ENCODE results near the gene LFNG. TPM values are rescaled to one million over a fixed set of nuclear protein-coding genes. Genes with fewer than 3 reads are reported as not detected.
"Not testable (repeated sequence)": the region's sequence is repeated elsewhere in the genome, so short reads cannot be mapped to it uniquely, and the experiment has no call there.

Gene LFNG
- total RNA-seq, 1 experiment from 2014 or later = 11.9 TPM

DNA sequence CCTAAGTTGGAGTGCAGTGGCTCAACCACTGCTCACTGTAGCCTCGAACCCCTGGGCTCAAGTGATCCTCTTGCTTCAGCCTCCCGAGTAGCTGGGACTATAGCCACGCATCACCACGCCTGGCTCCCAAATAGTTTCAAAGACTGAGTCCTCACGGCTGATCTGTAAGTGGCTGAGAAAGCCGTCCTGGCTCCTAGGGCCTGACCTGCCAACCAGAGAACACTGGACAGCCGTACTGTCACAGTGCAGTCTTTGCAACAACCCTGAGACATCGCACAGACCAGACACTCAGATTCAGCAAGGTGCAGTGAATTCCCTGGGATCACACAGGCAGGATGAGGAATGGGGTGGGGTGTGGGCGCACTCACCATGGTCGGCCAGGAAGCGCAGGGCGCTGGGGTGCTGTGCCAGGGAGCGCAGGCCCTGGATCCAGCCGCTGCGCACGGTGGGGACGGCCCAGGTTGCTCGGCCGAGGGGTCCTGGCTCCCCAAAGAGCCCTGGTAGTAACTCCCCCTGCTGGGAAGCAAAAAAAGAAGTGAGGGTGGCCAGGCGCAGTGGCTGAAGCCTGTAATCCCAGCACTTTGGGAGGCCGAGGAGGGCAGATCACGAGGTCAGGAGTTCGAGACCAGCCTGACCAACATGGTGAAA is 25.1 kb downstream of the LFNG start:
- DNase-seq (ENCODE audit: low read depth) = no peak

DNA sequence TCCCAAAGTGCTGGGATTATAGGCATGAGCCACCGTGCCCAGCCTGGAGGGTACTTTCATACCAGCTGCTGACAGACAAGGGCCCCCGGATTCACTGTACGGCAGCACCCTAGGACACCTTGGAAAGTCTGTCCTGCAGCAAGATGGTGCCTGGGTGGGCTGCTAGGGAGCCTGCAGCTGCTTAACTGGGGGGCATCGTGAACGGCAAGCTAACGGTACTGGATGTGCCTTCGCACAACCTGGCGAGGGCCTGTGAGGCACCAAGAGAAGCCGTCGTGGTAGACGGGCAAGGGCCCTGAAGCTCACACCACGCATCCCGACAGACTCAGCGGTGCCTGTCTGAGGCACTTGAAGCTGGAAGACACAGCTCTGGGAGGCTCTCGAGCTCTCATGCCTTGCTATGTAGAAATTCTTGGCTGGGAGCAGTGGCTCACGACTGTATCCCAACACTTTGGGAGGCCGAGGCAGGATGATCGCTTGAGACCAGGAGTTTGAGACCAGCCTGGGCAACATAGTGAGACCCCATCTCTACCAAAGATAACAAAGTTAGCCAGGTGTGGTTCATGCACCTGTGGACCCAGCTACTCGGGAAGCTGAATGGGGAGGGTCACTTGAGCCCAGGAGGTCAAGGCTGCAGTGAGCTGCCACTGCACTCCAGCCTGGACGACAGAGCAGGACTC is 26.3 kb downstream of the LFNG start:
- DNase-seq (ENCODE audit: low read depth) = no peak

DNA sequence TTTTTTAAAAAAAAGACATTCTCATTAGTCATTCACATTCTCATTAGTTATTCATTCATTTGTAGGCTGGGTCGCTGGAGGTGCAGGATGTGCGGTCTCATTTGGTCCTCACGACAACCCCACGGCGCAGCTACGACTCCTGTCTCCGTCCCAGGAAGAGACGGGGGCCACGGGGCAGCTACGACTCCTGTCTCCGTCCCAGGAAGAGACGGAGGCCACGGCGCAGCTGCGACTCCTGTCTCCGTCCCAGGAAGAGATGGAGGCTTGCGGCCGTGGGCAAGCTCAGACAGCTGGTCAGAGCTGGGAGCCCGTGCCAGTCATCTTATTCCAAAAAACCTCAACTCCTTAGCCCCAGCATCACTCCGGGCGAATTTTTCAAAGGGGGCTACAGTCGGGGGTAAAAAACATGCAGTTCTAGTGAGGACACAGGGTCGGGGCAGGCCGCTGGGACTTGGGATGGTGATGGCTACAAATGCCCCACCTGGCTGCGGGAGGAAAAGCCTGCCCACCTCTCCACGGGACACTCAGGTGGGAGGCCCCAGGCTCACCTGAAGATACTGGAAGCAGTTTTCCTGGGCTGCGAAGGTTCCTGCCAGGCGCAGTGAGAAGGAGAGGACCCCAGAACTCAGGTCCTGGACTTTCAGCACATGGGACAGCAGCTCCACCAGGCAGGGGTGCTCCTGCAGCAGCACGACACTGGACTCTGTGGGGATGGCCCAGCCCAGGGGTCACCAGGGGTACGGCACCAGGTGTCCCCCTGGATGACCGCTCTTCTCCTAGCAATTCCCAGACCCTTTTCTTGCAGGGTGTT is 27.4 kb downstream of the LFNG start:
- DNase-seq (ENCODE audit: low read depth) = no peak

DNA sequence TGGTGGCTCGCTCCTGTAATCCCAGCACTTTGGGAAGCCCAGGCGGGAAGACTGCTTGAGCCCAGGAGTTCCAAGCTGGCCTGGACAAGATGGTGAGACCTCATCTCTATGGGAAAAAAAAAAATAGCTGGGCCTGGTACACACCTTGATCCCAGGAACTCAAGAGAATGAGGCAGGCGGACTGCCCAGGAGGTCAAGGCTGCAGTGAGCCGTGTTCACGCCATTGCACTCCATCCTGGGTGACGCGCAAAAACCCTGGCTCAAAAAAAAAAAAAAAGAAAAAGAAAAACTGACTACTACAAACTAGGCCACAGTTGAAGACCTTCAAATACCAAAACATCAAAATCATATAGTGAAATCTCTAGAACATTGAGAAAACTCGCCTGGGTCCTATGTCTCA is 31.8 kb downstream of the LFNG start:
- DNase-seq (ENCODE audit: low read depth) = no peak

DNA sequence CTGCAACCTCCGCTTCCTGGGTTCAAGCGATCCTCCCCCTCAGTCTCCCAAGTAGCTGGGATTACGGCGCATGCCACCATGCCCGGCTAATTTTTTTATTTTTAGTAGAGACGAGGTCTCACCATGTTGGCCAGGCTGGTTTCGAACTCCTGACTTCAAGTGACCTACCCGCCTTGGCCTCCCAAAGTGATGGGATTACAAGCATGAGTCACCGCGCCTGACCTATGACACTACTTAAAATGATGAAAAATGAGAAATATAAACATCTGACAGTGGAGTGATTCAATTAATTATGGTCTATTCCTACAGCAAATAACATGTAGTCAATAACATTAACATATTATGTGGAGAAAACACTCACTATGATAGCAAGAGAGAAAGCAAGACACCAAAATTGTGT is 33.5 kb downstream of the LFNG start:
- no peak for DNase-seq (ENCODE audit: low read depth)

DNA sequence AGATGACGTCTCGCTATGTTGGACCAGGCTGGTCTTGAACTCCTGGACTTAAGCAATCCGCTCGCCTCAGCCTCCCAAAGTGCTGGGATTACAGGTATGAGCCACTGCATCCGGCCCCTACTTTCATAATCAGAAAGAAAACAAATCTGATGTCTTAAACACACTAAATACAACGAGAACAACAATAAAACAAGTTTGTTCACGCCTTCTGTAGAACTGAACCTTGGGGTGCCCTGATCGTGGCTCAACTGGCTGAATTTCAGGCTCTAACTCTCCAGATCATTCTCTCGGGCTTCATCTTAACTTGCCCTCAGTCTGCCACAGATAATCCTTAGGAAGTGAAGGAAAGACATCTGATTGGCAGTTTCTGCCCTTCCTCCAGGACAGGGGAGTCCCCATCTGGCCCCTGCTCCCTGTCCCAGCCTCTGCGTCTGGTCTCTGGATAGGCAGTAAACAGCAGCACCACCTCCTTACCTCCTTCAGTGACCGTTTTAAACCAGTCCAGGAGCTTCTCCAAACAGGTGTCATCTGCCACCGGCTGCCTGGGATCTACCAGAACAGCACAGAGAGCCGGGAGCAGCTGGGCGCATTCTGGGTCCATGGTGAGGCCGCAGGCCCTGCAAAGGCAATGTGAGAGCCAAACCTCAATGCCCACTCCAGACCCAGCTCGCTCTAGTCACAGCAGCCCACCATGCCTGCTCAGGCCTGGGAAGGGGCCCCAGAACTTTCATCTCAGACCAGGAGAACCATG is 34.4 kb downstream of the LFNG start:
- DNase-seq (ENCODE audit: low read depth) = no peak

DNA sequence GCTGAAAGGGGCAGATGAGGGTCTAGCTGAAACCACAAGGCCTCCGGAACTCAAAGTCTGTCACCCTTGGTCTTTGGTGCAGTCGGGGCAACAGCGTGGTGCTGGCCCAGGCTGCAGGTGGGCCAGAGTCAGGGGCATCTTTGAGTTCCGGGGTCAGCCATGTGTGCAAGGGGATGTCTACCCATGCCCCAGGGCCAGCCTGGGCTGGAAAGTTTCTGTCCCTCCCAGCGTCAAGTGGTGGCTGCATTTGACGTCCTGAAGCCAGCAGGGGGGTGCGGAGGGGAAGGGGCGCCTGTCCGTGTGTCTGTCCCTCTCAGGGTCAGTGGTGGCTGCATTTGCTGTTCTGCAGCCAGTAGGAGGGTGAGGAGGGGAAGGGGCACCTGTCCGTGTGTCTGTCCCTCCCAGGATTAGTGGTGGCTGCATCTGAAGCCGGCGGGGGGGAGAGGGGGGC is 35.1 kb downstream of the LFNG start:
- DNase-seq (ENCODE audit: low read depth) = no peak

DNA sequence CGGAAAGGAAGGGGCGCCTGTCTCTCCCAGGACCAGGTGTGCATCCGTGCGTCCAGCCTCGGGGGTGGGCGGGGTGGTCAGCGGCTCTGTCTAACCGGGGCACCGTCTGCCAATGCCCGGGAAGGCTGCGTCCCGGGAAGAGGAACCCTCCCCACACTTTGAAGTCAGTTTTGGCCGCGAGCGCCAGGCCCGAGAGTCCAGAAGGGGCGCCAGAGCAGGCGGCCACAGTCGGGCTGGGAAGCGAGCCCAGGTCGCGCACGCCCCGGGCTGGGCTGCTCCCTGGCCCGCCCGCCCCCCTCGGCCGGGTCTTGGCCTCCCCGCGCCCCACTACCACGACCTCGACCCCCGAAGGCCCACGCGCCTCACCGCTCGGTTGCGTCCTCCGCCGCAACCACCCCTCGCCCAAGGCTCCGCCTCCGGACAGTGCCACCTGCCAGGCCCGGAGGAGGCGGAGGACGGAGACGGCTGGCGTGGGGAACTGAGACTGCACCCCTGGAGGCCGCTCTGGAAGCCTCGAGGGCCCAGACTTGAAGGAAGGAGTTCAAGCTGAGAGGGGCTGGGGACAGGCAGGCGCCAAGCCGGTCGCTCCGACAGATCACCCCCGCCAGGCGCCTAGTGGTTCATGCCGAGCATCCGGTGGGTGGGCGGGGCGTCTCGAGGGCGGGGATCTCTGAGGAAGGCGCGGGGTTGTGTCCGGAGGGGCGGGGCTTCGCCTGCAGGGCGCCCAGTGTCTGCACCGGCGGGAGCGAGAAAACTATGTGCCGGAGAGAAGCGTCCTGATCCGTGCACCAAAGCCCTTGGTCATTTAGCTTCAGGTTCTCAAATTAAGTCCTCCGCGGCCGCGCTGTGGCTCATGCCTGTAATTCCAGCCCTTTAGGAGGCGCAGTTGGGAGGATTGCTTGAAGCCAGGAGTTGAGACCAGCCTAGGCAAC is 35.8 kb downstream of the LFNG start, which contains the start of gene BRAT1:
Gene BRAT1, minus strand, starts transcription at position 404 of the 932 bp plus-strand sequence. CDS start 1,093 bp downstream, outside the sequence.
- peak; percentile 95 for DNase-seq (ENCODE audit: low read depth)

DNA sequence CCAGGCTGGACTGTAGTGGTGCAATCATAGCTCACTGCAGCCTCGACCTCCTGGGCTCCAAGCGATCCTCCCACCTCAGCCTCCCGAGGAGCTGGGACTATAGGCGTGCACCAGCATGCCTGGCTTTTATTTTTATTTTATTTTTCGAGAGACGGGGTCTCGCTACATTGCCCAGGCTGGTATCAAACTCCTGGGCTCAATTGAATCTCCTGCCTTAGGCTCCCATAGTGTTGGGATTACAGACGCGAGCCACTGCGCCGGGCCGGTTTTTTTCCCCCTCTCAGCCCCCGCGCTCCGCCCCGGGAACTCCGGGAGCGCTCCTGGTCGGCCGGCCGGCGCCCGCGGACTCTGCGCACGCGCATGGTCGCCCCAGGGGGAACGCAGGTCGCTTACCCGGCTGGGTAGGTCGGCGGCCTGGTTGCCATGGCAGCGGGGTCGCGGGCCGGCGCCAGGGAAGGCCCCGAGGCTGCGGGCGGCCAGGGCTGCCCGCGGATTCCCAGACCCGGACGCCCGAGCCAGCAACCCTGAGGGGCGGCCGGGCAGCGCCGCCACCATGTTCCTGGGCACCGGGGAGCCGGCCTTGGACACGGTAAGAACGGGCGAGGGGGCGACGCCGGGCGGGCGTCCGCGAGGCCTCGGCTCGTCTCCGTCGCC is 39.2 kb downstream of the LFNG start, which contains the start of gene IQCE:
Gene IQCE, plus strand, starts transcription at position 351 of the 654 bp plus-strand sequence. Its CDS starts 203 bp downstream, at position 554.
- DNase-seq (ENCODE audit: low read depth) = peak; percentile 86

DNA sequence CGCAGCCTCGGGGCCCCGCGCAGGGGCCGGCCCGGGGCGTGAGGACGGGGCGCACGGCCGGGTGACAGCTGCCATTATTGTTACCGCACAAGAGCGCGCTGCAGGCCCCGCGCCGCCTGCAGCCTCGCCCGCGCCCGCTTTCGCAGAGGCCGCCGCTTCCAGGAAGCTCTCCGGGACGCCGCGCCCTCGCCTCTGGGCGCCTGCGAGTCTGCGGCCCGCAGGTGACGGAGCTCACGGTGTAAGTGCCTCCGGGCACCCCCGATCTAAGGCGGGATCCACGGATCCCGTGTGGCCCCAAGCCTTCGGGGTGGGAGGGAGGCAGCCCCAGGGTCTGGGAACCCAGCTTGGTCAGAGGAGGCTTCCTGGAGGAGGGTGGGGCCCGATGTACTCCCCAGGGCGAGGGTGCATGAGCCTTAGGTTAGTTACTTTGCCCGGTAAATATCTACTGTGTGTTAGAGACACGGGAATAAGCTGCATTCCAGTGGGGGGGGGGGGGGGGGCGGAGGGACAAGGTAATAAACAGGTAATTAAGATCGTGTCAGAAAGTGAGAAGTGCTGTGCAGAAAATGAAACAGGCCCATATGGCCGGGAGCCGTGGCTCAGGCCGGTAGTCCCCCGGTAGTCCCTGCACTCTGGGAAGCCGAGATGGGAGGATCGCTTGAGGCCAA is 39.8 kb downstream of the LFNG start:
- DNase-seq (ENCODE audit: low read depth) = no peak

DNA sequence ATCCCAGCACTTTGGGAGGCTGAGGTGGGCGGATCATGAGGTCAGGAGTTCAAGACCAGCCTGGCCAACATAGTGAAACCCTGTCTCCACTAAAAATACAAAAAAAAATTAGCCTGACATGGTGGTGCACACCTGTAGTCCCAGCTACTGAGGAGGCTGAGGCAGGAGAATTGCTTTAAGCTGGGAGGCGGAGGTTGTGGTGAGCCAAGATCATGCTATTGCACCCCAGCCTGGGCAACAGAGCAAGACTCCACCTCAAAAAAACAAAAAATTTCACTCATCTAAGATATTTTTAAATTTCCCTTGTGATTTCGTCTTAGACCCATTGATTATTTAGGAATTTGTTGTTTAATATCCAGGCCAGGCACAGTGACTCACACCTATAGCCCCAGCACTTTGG is 44.4 kb downstream of the LFNG start:
- not testable (repeated sequence) for DNase-seq (ENCODE audit: low read depth)

DNA sequence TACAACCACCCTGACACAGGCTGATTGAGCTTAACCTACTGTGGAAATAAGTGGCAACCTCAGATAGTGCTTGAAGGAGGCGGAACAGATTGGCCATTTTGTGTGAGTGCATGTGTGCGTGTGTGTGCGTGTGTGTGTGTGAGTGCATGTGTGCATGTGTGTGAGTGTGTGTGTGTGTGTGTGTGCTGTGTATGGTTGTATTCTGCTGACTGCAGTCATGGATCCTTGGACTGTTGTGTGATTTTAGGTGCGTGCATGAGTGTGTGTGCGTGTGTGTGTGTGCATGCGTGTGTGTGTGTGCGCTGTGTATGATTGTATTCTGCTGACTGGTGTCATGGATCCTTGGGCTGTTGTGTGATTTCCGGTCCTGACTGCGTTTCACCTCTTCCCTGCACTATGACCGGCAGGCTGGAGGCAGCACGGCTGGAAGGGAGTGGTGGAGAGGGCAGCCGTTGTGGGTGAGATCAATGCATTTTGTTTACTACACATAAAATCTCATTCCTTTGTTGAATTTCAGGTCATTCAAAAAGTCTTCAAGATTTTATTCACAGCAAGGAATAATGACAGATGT is 45.5 kb downstream of the LFNG start:
- no peak for DNase-seq (ENCODE audit: low read depth)

DNA sequence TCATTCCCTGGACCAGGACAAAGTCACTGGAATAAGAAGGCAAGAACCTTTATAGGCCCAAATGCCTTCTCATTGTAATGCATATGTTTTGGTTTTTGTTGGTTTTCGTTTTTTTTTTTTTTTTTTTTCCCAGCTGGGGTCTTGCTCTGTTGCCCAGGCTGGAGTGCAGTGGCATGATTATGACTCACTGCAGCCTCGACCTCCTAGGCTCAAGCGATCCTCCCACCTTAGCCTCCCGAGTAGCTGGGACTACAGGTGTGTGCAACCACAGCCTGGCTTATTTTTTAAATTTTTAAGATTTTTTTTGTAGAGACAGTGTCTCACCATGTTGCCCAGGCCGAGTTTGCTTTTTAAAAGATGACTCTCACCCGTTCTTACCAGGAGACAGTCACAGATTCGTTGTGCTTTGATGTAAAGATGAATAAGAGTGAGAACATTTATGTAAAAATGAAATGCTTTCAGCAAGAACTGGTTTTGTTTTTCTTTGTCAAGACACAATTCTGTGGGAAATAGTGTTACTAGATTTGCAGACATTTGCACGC is 46.8 kb downstream of the LFNG start:
- no peak for DNase-seq (ENCODE audit: low read depth)

DNA sequence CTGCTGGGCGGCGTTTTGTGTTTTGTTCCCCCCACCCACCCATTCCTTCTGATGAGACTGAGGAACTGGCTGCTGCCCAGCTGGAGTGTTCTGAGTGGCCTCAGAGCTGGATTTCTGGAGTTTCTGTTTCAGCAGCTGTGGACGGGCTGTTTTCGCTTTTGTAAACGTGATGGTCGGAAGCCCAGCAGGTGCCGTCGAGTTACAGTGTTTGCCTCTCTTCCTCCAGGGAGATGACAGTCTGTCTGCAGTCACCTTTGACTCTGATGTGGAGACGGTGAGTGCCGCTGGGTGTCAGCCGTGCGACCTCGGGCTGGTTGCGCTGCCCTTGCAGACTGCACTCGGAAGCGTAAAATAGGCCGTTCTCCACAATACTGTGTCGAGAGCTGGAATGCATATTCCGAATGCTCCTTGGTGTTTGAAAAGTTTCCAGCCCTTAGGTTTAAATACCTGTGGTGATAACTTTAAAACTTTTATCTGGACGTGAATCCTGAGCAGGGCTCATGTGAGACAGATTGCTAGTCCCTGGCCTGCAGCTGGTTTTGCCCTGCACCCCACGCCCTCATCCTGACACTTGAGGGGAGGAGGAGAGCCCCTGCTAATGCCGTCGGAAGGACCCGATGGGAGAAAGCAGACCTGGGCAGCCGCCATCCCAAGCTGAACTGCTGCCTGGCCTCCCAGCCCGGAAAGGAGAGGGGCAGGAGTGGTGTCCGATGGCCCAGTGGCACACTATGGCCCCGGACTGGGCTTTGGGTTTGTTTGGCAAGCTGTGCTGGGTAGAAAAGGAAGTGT is 47.5 kb downstream of the LFNG start:
- no peak for DNase-seq (ENCODE audit: low read depth)

DNA sequence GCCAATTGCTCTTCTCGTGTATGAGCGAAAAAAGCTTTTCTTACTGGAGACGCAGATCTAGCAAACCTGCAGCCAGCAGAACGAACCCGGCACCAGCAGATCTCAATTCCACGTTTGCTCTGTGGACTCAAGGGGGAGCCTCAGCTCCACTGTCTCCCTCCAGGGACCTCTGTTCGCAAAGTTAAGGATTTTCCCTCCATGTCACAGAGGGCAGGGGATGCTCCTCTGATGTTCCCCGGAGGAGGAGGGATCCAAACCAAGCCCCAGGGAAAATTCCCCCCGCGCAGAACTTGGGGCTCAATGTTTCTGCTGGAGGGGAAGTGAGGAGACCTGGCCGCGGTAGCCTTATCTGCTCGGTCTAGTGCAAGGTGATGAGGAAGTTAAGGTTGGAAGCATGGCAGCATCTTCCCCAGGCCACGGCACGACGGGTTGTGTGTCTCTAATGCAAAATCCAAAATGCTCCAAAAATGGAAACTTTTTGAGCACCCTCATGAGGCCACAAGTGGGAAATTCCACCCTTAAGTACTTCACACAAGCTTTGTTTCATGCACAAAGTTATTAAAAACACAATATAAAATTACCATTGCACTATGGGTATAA is 48.2 kb downstream of the LFNG start:
- peak; percentile 26 for DNase-seq (ENCODE audit: low read depth)

DNA sequence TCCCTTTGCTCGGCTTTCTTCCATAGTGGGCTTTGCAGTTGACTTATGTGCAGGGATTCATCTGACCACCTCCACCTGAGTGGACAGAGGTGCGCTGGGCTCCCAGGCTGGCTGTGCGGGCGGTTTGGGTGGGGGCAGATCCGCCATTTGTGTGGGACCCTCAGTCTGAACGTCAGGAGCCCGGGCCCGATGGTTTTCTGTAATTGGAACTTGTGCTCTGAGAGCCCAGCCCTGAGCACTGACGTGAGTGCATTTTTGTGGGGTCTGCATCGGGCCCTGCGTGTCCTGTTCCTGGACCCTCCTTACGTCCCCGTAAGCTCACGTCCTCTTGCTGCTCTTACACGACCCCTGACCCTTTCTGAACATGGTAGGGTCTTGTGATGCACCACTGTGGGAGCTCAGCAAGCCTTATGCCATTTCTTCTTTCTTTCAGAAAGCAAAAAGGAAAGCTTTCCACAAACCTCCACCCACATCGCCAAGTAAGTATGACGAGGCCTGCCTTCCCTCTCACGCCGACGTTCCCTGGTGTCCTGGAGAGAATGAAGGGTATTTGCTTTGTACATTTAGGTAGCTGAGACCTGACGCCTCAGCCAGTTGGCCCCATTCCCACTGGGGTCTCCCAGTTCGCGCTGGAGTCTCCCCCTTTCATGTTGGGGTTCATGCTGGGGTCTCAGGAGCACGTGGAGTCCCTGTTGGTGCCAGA is 49.1 kb downstream of the LFNG start:
- DNase-seq (ENCODE audit: low read depth) = no peak

DNA sequence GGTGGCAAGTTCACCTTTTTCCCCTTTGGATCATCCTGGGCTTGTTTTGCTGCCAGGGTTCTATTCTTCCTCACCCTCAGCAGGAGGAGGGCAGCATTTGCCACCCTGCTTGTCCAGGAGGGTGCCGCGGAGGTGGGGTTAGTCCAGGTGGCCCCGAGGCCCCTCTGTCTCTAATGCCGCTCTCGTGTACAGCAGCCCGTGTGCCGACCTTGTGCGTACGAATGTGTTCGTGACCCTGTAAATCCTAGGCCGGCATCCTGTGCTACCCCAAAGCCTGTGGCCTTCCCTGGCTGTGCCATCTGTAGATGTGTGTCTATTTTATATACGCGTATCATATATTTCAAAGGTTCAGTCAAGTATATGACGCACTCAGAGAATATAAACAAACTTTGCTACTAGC is 49.8 kb downstream of the LFNG start:
- no peak for DNase-seq (ENCODE audit: low read depth)
